ENCODE data around the gene CAP2. TPM values are rescaled to one million over a fixed set of nuclear protein-coding genes. Genes with fewer than 3 reads are reported as not detected.

The CAP2 gene, protein sequence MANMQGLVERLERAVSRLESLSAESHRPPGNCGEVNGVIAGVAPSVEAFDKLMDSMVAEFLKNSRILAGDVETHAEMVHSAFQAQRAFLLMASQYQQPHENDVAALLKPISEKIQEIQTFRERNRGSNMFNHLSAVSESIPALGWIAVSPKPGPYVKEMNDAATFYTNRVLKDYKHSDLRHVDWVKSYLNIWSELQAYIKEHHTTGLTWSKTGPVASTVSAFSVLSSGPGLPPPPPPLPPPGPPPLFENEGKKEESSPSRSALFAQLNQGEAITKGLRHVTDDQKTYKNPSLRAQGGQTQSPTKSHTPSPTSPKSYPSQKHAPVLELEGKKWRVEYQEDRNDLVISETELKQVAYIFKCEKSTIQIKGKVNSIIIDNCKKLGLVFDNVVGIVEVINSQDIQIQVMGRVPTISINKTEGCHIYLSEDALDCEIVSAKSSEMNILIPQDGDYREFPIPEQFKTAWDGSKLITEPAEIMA
- 0.51 and 4.8 TPM in 2 replicates for total RNA-seq (2012; rRNA removed)

DNA sequence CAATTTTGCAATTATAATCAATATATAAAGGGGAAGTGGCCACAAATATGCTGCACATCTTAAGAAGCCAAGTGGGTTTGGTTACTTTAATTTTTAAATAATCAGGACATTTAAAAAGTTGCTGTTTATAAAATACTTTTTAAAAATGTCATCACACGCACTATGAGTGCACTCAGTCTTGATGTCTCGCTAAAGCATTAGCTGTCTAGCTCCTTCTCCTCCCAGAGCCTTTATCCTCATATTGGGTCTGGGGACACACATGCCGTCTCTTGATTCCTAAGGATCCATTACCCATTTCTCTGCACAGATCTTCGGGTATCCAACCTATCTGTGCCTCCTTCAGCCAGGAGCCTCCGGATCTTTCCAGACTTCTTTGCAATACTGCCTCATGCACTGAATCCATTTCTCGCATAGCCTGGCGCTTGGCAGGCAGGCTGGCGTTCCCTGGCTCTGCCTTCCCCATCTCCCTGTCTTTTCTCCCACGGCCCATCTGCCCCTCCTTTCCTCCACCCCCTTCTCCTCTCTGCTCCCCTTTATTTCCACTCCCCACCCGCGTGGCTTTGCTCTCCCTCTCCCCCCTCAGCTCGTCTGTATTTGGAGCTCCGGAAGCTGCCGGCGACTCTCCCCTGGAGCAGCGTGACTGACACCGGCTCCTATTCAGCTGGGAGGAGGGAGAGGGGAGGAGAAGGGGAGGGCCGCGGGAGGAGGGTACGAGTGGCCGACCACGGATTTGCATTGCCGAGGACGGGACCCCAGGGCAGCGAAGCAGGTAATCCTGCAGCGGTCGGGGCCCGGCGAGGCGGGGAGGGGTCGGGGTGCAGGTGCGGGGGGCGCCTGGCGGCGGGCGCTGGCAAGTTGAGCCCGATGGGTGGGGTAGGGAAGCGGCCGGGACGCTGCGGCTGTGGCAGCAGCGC, at the start of gene CAP2:
Gene CAP2, plus strand, starts transcription at position 618 of the 914 bp plus-strand sequence. CDS start 27,961 bp downstream, outside the sequence.
- no peaks in the 10 kb centered on the region for H3K36me3 ChIP-seq (ENCODE audit: insufficient read depth, low read length)
- peak within 1 kb of the TSS; percentile 80 for H3K4me2 ChIP-seq (ENCODE audit: low read length)
- peak within 1 kb of the TSS; percentile 80 for H3K4me3 ChIP-seq (ENCODE audit: low read length)
- H3K9me3 ChIP-seq (replicated peaks; ENCODE audit: low read length) = no peaks in the 10 kb centered on the region
- H3K27me3 ChIP-seq (ENCODE audit: control insufficient read depth, insufficient read depth, low read length) = no peaks in the 10 kb centered on the region
- peaks cover 4% of the 10 kb centered on the region for H3K4me1 ChIP-seq (ENCODE audit: control insufficient read depth, insufficient read depth, low read length)
- peak within 1 kb of the TSS; percentile 70 for H3K9ac ChIP-seq (ENCODE audit: low read depth, low read length)

DNA sequence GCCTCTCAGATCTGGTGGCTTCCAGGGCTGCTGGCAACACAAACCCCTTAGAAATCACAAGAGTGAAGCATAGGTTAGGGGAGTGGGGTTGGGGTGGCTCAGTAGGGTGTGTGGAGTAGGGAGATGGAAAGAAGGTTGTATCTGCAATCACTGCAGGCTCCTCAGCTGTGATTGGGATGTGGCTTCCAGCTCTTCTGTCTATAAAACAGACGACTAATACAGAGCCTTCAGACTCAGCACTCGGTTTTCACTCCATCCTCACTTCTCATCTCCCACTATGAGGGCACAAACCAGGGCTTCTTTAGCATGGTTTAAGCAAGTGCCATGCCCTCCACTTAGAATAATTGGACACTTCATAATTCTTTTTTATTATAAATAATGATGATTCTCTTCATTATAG, 46.4 kb upstream of the CAP2 start:
- H3K36me3 ChIP-seq (ENCODE audit: insufficient read depth, low read length) = no peaks in the 10 kb centered on the region
- H3K9ac ChIP-seq (ENCODE audit: low read depth, low read length) = no peak overlapping the region
- H3K4me1 ChIP-seq (ENCODE audit: control insufficient read depth, insufficient read depth, low read length) = peaks cover 4% of the 10 kb centered on the region
- no peak overlapping the region for H3K4me2 ChIP-seq (ENCODE audit: low read length)
- no peak overlapping the region for H3K4me3 ChIP-seq (ENCODE audit: low read length)
- peaks cover 2% of the 10 kb centered on the region for H3K27me3 ChIP-seq (ENCODE audit: control insufficient read depth, insufficient read depth, low read length)
- no peaks in the 10 kb centered on the region for H3K9me3 ChIP-seq (replicated peaks; ENCODE audit: low read length)

DNA sequence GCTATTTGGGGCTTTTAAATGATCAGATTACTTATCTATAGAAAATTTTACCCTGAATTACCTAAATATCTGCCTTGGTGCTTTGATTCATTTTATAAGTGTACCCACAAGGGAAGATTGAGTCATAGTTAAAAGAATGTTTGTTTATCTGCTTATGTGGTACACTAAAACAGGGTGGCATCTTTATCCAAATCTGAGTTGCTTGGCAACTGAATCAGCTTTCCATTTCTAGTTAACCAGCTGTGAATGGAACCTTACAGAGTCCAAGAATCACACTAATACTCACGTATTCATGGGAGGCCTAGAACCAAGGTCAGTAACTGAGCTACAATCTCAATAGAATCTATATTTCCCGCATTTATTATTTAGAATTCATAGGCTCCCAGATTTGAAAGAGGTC, 44.0 kb upstream of the CAP2 start:
- Histone ChIP-seq H3K4me3 (ENCODE audit: low read length) (no peak overlapping the region), H3K9ac (ENCODE audit: low read depth, low read length) (no peak overlapping the region), H3K27me3 (ENCODE audit: control insufficient read depth, insufficient read depth, low read length) (peaks cover 2% of the 10 kb centered on the region), H3K4me1 (ENCODE audit: control insufficient read depth, insufficient read depth, low read length) (peaks cover 4% of the 10 kb centered on the region), H3K36me3 (ENCODE audit: insufficient read depth, low read length) (no peaks in the 10 kb centered on the region), H3K9me3 (replicated peaks; ENCODE audit: low read length) (no peaks in the 10 kb centered on the region), H3K4me2 (ENCODE audit: low read length) (no peak overlapping the region)

DNA sequence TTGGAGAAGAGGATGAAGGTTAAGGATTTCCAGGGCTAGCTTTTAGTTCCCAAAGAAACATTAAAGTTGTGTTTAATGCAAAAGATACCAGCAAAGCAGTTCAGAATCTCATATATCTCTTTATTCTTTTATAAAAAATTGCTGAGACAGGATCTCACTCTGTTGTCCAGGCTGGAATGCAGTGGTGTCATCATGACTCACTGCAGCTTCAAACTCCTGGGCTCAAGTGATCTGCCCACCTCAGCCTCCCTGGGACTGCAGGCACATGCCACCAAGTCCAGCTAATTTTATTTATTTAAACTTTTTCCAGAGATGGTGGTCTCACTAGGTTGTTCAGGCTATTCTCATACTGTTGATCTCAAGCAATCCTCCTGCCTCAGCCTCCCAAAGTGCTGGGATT, 41.1 kb upstream of the CAP2 start:
- H3K9ac ChIP-seq (ENCODE audit: low read depth, low read length) = no peak overlapping the region
- no peaks in the 10 kb centered on the region for H3K27me3 ChIP-seq (ENCODE audit: control insufficient read depth, insufficient read depth, low read length)
- no peaks in the 10 kb centered on the region for H3K9me3 ChIP-seq (replicated peaks; ENCODE audit: low read length)
- peaks cover 4% of the 10 kb centered on the region for H3K4me1 ChIP-seq (ENCODE audit: control insufficient read depth, insufficient read depth, low read length)
- no peaks in the 10 kb centered on the region for H3K36me3 ChIP-seq (ENCODE audit: insufficient read depth, low read length)
- no peak overlapping the region for H3K4me3 ChIP-seq (ENCODE audit: low read length)
- no peak overlapping the region for H3K4me2 ChIP-seq (ENCODE audit: low read length)

DNA sequence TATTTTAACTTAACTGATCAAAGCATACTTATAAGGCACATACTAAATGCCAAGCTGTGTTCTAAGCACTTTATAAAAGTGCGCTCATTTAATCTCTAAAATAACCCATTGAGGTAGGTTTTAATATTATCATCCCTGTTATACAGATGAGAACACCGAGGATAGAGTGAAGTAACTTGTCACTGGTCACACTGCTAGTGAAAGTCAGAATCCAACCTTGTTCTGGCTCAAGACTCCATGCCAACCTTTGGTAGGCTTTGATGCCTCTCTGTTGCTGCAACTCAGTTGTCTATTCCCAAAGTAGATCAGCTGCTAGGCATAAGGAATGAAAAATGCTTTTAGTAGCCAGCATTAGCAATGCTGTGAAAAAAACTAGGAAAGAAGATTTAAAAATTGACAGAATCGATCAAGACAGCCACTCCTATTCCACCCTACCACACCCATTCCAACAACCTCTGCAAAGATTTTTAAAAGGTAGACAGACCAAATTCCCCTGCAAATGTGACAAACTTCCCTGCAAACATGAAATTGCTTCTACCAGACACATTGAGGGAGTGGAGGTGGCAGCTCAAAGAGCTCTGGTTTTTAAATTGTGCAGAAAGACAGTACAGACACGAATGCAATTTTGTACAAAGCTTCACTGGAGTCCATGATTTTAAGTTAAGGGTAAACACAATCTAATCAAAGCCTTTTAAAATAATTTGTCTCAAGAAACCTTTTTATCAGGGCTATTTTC, 39.8 kb upstream of the CAP2 start:
- H3K4me2 ChIP-seq (ENCODE audit: low read length) = no peak overlapping the region
- H3K4me1 ChIP-seq (ENCODE audit: control insufficient read depth, insufficient read depth, low read length) = peaks cover 4% of the 10 kb centered on the region
- no peaks in the 10 kb centered on the region for H3K36me3 ChIP-seq (ENCODE audit: insufficient read depth, low read length)
- H3K9ac ChIP-seq (ENCODE audit: low read depth, low read length) = no peak overlapping the region
- H3K27me3 ChIP-seq (ENCODE audit: control insufficient read depth, insufficient read depth, low read length) = no peaks in the 10 kb centered on the region
- H3K9me3 ChIP-seq (replicated peaks; ENCODE audit: low read length) = no peaks in the 10 kb centered on the region
- no peak overlapping the region for H3K4me3 ChIP-seq (ENCODE audit: low read length)

DNA sequence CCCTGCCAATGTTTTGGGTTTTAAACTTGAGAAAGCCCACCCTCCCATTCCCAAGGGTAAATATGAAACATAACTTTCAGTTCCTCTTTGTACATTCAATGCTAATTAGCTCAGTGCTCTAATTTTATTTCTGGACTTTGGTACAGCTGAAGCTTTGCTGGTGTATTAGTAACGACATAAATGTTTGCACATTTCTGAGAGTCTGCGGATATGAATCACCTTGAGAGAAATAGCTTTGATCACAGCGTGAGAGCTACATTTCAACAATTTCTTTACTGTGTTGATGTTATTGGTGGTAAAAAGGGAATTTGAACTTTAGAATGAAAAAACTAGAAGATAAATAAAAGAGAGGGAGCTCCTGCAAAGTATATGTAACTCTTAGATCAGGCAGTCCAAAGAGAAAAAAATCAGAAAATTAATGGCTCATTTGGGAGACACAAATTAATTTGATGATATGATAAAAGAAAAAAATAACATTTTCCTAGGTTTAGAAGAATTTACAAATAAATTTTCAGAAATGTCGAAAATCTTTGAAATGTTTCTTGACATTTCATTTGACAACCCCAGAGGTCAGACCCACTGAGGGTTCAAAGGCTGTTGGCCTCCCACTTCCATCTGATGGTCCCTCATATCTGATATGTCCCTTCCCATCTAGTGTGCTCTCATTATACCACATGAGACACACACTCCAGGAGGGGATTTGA, 38.5 kb upstream of the CAP2 start:
- Histone ChIP-seq H3K36me3 (ENCODE audit: insufficient read depth, low read length) (no peaks in the 10 kb centered on the region), H3K4me3 (ENCODE audit: low read length) (no peak overlapping the region), H3K4me2 (ENCODE audit: low read length) (no peak overlapping the region), H3K9ac (ENCODE audit: low read depth, low read length) (no peak overlapping the region), H3K9me3 (replicated peaks; ENCODE audit: low read length) (no peaks in the 10 kb centered on the region), H3K4me1 (ENCODE audit: control insufficient read depth, insufficient read depth, low read length) (no peaks in the 10 kb centered on the region), H3K27me3 (ENCODE audit: control insufficient read depth, insufficient read depth, low read length) (no peaks in the 10 kb centered on the region)

DNA sequence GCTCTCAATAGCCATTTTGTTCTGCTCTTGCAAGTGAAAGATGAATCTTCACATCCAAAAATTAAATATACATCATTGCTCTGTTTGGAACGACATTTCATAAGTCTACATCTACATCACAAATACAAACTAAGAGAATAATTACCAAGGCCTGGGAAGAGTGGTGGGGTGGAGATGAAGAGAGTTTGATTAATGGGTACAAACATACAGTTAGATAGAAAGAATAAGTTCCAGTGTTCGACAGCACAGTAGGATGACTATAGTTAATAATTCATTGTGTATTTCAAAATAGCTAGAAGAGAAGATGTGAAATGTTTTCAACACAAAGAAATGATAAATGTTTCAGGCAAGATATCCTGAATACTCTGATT, 38.0 kb upstream of the CAP2 start:
- Histone ChIP-seq H3K9me3 (replicated peaks; ENCODE audit: low read length) (no peaks in the 10 kb centered on the region), H3K36me3 (ENCODE audit: insufficient read depth, low read length) (no peaks in the 10 kb centered on the region), H3K4me3 (ENCODE audit: low read length) (no peak overlapping the region), H3K4me1 (ENCODE audit: control insufficient read depth, insufficient read depth, low read length) (peaks cover under 1% of the 10 kb centered on the region), H3K4me2 (ENCODE audit: low read length) (no peak overlapping the region), H3K9ac (ENCODE audit: low read depth, low read length) (no peak overlapping the region), H3K27me3 (ENCODE audit: control insufficient read depth, insufficient read depth, low read length) (no peaks in the 10 kb centered on the region)

DNA sequence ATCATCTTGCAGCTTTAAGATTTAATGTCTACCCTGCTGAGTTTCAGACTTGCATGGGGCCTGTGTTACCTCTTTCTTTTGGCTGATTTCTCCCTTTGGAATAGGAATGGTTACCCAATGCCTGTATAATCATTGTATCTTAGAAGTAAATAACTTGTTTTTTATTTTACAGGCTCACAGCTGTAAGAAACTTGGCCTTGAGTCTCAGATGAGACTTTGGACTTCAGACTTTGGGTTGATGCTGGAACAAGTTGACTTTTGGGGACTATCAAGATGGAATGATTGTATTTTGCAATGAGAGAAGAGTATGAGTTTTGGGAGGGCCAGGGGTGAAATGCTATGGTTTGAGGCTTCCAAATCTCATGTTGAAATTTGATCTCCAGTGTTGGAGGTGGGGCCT, 34.9 kb upstream of the CAP2 start:
- Histone ChIP-seq H3K9me3 (replicated peaks; ENCODE audit: low read length) (no peaks in the 10 kb centered on the region), H3K36me3 (ENCODE audit: insufficient read depth, low read length) (no peaks in the 10 kb centered on the region), H3K9ac (ENCODE audit: low read depth, low read length) (no peak overlapping the region), H3K27me3 (ENCODE audit: control insufficient read depth, insufficient read depth, low read length) (no peaks in the 10 kb centered on the region), H3K4me1 (ENCODE audit: control insufficient read depth, insufficient read depth, low read length) (peaks cover 10% of the 10 kb centered on the region), H3K4me2 (ENCODE audit: low read length) (no peak overlapping the region), H3K4me3 (ENCODE audit: low read length) (no peak overlapping the region)

DNA sequence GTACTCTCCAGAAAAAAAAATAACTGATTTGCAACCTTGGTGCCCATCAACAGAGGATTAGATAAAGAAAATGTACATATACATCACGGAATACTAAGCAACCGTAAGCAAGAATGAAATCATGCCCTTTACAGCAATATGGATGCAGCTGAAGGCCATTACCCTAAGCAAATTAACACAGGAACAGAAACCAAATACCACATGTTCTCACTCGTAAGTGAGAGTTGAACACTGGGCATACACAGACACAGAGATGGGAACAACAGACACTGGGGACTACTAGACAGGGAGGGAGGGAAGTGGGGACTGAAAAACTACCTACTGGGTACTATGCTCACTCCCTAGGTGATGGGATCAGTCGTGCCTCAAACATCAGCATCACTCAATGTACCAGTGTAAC, 32.8 kb upstream of the CAP2 start:
- Histone ChIP-seq H3K4me1 (ENCODE audit: control insufficient read depth, insufficient read depth, low read length) (peaks cover 10% of the 10 kb centered on the region), H3K9ac (ENCODE audit: low read depth, low read length) (no peak overlapping the region), H3K4me3 (ENCODE audit: low read length) (no peak overlapping the region), H3K27me3 (ENCODE audit: control insufficient read depth, insufficient read depth, low read length) (no peaks in the 10 kb centered on the region), H3K36me3 (ENCODE audit: insufficient read depth, low read length) (no peaks in the 10 kb centered on the region), H3K4me2 (ENCODE audit: low read length) (no peak overlapping the region), H3K9me3 (replicated peaks; ENCODE audit: low read length) (no peaks in the 10 kb centered on the region)

DNA sequence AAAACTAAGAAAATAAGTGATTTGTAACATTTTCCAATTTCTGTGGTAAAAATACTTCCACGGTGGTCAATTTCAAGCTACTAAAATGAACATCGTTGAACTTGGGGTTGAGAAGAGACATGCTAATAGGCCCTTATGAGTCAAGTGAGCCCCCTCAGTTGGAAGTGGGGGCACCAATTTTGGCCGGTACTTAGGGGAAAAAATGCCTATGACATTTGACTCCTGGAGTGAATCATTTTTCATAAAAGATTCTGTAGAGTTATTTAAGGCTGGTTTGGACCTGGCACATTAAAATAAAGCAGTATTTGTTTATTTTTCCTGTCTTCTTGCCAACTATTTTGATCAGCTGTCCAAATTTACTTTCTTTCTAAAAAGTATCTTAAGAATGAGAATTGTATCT, 32.4 kb upstream of the CAP2 start:
- H3K4me3 ChIP-seq (ENCODE audit: low read length) = no peak overlapping the region
- no peaks in the 10 kb centered on the region for H3K27me3 ChIP-seq (ENCODE audit: control insufficient read depth, insufficient read depth, low read length)
- peak overlapping the region; percentile 35 for H3K4me2 ChIP-seq (ENCODE audit: low read length)

More for the DNA sequence above, 32.4 kb upstream of the CAP2 start:
- Histone ChIP-seq H3K4me1 (ENCODE audit: control insufficient read depth, insufficient read depth, low read length) (peaks cover 10% of the 10 kb centered on the region), H3K9me3 (replicated peaks; ENCODE audit: low read length) (no peaks in the 10 kb centered on the region), H3K36me3 (ENCODE audit: insufficient read depth, low read length) (no peaks in the 10 kb centered on the region), H3K9ac (ENCODE audit: low read depth, low read length) (no peak overlapping the region)
